Measurements from ENCODE around the gene MAML2.

MAML2 gene

GRCh38 chr11:96340555-96340885, 2.5 kb downstream of the MAML2 start:
- TF ChIP-seq, protein P1, sequence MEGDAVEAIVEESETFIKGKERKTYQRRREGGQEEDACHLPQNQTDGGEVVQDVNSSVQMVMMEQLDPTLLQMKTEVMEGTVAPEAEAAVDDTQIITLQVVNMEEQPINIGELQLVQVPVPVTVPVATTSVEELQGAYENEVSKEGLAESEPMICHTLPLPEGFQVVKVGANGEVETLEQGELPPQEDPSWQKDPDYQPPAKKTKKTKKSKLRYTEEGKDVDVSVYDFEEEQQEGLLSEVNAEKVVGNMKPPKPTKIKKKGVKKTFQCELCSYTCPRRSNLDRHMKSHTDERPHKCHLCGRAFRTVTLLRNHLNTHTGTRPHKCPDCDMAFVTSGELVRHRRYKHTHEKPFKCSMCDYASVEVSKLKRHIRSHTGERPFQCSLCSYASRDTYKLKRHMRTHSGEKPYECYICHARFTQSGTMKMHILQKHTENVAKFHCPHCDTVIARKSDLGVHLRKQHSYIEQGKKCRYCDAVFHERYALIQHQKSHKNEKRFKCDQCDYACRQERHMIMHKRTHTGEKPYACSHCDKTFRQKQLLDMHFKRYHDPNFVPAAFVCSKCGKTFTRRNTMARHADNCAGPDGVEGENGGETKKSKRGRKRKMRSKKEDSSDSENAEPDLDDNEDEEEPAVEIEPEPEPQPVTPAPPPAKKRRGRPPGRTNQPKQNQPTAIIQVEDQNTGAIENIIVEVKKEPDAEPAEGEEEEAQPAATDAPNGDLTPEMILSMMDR (IDR thresholded peaks at IDR 0.05; ENCODE audit: extremely low read depth, insufficient read depth, missing control alignments) = no peak
- DNase-seq (ENCODE audit: low spot score) = no peak
- in situ Hi-C loops (cut with MboI; ENCODE audit: low pct_unique_long_range_greater_than_20kb, low sequenced_read_pairs, unreplicated experiment) = loop anchor here (25.0 kb wide), 1 partner anchor 278 kb away; no protein-coding TSS in a partner anchor

- in situ Hi-C loops (cut with MboI; ENCODE audit: low pct_unique_long_range_greater_than_20kb, low sequenced_read_pairs, unreplicated experiment) = loop anchor here (25.0 kb wide), 1 partner anchor 278 kb away; no protein-coding TSS in a partner anchor
- no peak for DNase-seq (ENCODE audit: low spot score)
- TF ChIP-seq, protein P1 (IDR thresholded peaks at IDR 0.05; ENCODE audit: extremely low read depth, insufficient read depth, missing control alignments) = no peak
Observed at GRCh38 chr11:96339706-96340554, 3.1 kb downstream of the MAML2 start.

DNA sequence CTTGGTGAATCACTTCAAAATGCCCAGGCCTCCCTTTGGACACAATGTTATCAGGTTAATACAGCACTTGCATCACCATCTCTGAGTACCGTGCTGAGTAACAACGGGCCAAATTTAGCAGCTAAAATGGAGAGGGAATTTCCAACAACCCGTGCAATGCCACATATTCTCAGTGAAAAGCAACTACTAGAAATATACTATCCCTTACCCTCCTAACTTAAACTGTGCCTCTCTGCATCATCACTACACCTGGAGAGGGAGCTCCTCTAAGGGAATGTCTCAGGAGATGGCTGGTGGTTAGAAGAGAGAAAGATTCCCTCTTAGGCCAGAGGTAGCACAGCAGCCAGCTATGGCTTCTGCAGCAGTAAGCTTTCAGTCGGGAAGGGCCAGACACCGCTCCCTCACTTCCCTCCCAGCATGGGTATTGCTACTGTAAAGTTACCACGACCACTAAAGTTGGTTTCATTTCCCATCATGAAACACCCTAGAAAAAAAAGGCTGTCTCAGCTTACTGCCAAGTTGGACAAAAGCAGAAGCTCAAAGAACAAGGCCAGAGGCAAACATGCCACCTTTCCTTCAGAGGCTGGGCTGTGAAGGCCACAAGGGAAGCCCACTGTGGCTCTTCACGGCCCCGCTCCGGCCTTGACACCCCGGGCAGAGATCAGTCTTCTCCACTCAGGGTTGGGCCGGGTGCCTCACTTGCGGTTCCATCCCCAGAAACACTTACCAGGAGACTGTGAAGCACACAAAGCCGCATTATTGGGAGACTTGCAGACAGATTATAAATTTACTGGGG, 3.9 kb downstream of the MAML2 start:
- DNase-seq (ENCODE audit: low spot score) = peak; percentile 55
- TF ChIP-seq, protein P1 (IDR thresholded peaks at IDR 0.05; ENCODE audit: extremely low read depth, insufficient read depth, missing control alignments) = no peak
- in situ Hi-C loops (cut with MboI; ENCODE audit: low pct_unique_long_range_greater_than_20kb, low sequenced_read_pairs, unreplicated experiment) = loop anchor here (25.0 kb wide), 1 partner anchor 277 kb away; no protein-coding TSS in a partner anchor

DNA sequence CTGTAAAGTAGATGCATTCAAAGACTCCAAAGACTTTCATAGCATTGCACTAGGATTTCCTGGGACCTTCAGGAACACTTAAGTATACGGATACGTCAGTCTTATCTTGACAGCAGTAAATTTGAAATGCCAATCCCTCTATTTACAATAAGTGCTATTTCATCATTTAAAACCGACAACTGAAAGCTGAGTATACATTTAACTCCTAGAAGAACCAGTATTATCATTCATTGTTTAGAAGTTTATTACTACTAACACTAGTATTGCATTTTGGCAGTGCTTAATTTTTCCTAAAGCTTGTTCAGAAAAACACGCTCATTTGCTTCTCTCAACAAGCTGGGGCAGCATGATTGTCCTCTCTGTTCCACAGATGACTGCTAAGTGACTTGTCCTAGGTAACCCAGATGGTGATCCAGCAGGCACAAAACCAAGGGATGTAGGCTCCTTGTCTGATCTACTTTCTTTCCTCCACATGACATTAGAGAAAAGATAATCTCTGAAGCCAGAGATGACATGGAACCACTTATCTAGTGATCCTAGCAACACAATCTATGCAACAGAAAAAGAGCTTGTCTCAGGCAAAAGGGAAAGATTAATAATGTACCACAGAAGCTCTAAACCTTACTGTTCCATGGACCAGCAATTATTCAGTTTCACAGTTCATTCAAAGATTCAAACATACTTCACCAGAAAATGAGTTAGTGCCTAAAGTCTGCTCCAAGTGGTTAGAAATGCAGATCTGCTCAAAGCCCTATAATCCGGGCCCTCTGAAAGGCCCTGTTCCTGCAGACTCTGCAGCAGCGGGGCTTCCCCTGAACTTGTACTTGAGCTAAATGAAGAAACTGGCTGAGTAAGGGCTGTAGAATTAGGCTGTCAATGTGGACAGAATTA, 5.2 kb downstream of the MAML2 start:
- TF ChIP-seq, protein P1 (IDR thresholded peaks at IDR 0.05; ENCODE audit: extremely low read depth, insufficient read depth, missing control alignments) = no peak
- peak; percentile 48 for DNase-seq (ENCODE audit: low spot score)
- in situ Hi-C loops (cut with MboI; ENCODE audit: low pct_unique_long_range_greater_than_20kb, low sequenced_read_pairs, unreplicated experiment) = loop anchor here (25.0 kb wide), 1 partner anchor 275 kb away; no protein-coding TSS in a partner anchor

DNA sequence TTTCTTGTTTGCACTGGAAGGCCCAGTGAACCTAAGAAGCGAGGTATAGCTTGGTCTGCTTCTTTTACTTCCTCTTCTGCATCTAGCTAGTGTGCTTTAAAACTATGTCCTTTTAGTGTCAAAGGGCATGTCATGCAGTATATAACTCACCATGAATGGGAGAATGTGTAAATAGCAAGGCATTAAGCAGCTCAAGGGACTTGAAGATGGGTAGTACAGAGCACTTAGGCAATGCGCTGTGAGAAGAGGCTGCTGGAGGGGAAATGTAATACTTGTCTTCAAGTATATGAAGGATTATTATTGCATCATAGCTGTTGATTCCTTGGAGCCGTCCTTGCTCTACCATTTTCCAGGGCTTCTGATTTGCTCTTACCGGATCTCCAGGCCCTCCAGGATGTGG, 7.6 kb downstream of the MAML2 start:
- DNase-seq (ENCODE audit: low spot score) = no peak
- in situ Hi-C loops (cut with MboI; ENCODE audit: low pct_unique_long_range_greater_than_20kb, low sequenced_read_pairs, unreplicated experiment) = loop anchor here (25.0 kb wide), 1 partner anchor 273 kb away; no protein-coding TSS in a partner anchor
- TF ChIP-seq, protein P1 (IDR thresholded peaks at IDR 0.05; ENCODE audit: extremely low read depth, insufficient read depth, missing control alignments) = no peak

GRCh38 chr11:96334219-96334618, 8.8 kb downstream of the MAML2 start:
- TF ChIP-seq, protein P1 (IDR thresholded peaks at IDR 0.05; ENCODE audit: extremely low read depth, insufficient read depth, missing control alignments) = no peak

More at GRCh38 chr11:96334219-96334618, 8.8 kb downstream of the MAML2 start:
- in situ Hi-C loops (cut with MboI; ENCODE audit: low pct_unique_long_range_greater_than_20kb, low sequenced_read_pairs, unreplicated experiment) = loop anchor here (25.0 kb wide), 1 partner anchor 272 kb away; no protein-coding TSS in a partner anchor
- DNase-seq (ENCODE audit: low spot score) = no peak

Measured in GM13977 (cell line).